ENCODE data around the gene PRPSAP1.

Gene PRPSAP1

GRCh38 chr17:76276461-76277299, 77.0 kb downstream of the PRPSAP1 start:
- H3K4me3 Mint-ChIP-seq: no peak overlapping the region
- no peak for TF ChIP-seq CTCF (IDR thresholded peaks at IDR 0.05; ENCODE audit: unreplicated experiment in 3 of 3)
- H3K4me1 Mint-ChIP-seq: peaks cover 5% of the 10 kb centered on the region
- H3K27ac Mint-ChIP-seq: no peak overlapping the region
- H3K9me3 Mint-ChIP-seq: no peaks in the 10 kb centered on the region
- H3K36me3 Mint-ChIP-seq (ENCODE audit: low read depth): peaks cover 5% of the 10 kb centered on the region
- H3K27me3 Mint-ChIP-seq (ENCODE audit: low read depth): no peaks in the 10 kb centered on the region

- Mint-ChIP-seq H3K4me1 (peaks cover 7% of the 10 kb centered on the region), H3K4me3 (no peak overlapping the region), H3K27ac (no peak overlapping the region), H3K27me3 (ENCODE audit: low read depth) (no peaks in the 10 kb centered on the region), H3K36me3 (ENCODE audit: low read depth) (peaks cover 5% of the 10 kb centered on the region), H3K9me3 (no peaks in the 10 kb centered on the region)
- TF ChIP-seq CTCF (IDR thresholded peaks at IDR 0.05; ENCODE audit: unreplicated experiment in 3 of 3): no peak
These were observed 77.7 kb downstream of the PRPSAP1 start for GRCh38 chr17:76276069-76276431.

- H3K36me3 Mint-ChIP-seq (ENCODE audit: low read depth): peaks cover 5% of the 10 kb centered on the region
- H3K27me3 Mint-ChIP-seq (ENCODE audit: low read depth): no peaks in the 10 kb centered on the region
- no peak for TF ChIP-seq CTCF (IDR thresholded peaks at IDR 0.05; ENCODE audit: unreplicated experiment in 3 of 3)
- H3K4me1 Mint-ChIP-seq: peaks cover 10% of the 10 kb centered on the region
- no peak overlapping the region for H3K27ac Mint-ChIP-seq
- no peak overlapping the region for H3K4me3 Mint-ChIP-seq
- H3K9me3 Mint-ChIP-seq: no peaks in the 10 kb centered on the region
These were observed 78.2 kb downstream of the PRPSAP1 start for GRCh38 chr17:76275382-76276068.

GRCh38 chr17:76274112-76274956, 79.4 kb downstream of the PRPSAP1 start:
- Mint-ChIP-seq H3K4me3 (no peak overlapping the region), H3K9me3 (no peaks in the 10 kb centered on the region), H3K27ac (no peak overlapping the region), H3K27me3 (ENCODE audit: low read depth) (no peaks in the 10 kb centered on the region), H3K4me1 (peaks cover 18% of the 10 kb centered on the region), H3K36me3 (ENCODE audit: low read depth) (peaks cover 6% of the 10 kb centered on the region)
- no peak for TF ChIP-seq CTCF (IDR thresholded peaks at IDR 0.05; ENCODE audit: unreplicated experiment in 3 of 3)

- Mint-ChIP-seq H3K4me1 (peaks cover 23% of the 10 kb centered on the region), H3K36me3 (ENCODE audit: low read depth) (peaks cover 11% of the 10 kb centered on the region), H3K27me3 (ENCODE audit: low read depth) (no peaks in the 10 kb centered on the region), H3K9me3 (no peaks in the 10 kb centered on the region), H3K27ac (no peak overlapping the region), H3K4me3 (no peak overlapping the region)
- TF ChIP-seq CTCF (IDR thresholded peaks at IDR 0.05; ENCODE audit: unreplicated experiment in 3 of 3): no peak
These were observed 80.1 kb downstream of the PRPSAP1 start for GRCh38 chr17:76273445-76274111.
